Gastrocnemius medialis (tissue), 4 donors: Measurements from ENCODE around the gene PKD2L2.
"Not testable (repeated sequence)": the region's sequence is repeated elsewhere in the genome, so short reads cannot be mapped to it uniquely, and the experiment has no call there.

Experiments
- POLR2A ChIP-seq, 2 donors: fragments of 450-650 bp; IDR thresholded peaks; one replicate each; pipeline ENCODE4 v1.6.1; 2017; ENCODE audit warnings: antibody characterized with exemption in 2 of 2, mild to moderate bottlenecking in 2 of 2, moderate library complexity in 2 of 2
- TF ChIP-seq, protein P1 (sequence below), 5 experiments: fragments of 450-650 bp in 3 of 5; fragments of 200-600 bp in 2 of 5; sonication (generic) in 2 of 5; IDR thresholded peaks in 4 of 5; conservative IDR thresholded peaks in 1 of 5; 1 replicate in 4 of 5; 2 replicates in 1 of 5; pipeline ENCODE4 v1.5.1; 2016 to 2019; ENCODE audit warnings: antibody characterized with exemption in 5 of 5, mild to moderate bottlenecking in 3 of 5, moderate library complexity in 3 of 5

DNA sequence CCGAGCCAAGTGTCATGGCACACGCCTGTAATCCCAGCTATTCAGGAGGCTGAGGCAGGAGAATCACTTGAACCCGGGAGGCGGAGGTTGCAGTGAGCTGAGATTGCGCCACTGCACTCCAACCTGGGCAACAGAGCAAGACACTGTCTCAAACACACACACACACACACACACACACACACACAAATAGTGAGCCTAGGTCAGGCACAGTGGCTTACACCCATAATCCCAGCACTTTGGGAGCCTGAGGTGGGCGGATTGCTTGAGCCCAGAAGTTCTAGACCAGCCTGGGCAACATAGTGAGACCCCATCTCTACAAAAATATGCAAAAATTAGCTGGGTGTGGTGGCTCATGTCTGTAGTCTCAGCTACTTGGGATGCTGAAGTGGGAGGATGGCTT is 25.6 kb upstream of the PKD2L2 start:
- TF ChIP-seq POLR2A (IDR thresholded peaks at IDR 0.05) = not testable (repeated sequence)
- TF ChIP-seq, protein P1, sequence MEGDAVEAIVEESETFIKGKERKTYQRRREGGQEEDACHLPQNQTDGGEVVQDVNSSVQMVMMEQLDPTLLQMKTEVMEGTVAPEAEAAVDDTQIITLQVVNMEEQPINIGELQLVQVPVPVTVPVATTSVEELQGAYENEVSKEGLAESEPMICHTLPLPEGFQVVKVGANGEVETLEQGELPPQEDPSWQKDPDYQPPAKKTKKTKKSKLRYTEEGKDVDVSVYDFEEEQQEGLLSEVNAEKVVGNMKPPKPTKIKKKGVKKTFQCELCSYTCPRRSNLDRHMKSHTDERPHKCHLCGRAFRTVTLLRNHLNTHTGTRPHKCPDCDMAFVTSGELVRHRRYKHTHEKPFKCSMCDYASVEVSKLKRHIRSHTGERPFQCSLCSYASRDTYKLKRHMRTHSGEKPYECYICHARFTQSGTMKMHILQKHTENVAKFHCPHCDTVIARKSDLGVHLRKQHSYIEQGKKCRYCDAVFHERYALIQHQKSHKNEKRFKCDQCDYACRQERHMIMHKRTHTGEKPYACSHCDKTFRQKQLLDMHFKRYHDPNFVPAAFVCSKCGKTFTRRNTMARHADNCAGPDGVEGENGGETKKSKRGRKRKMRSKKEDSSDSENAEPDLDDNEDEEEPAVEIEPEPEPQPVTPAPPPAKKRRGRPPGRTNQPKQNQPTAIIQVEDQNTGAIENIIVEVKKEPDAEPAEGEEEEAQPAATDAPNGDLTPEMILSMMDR (IDR thresholded peaks at IDR 0.05 in 4 of 5, conservative IDR thresholded peaks at IDR 0.05 in 1 of 5) = not testable (repeated sequence)
